ENCODE results near the gene ASB13. TPM values are rescaled to one million over a fixed set of nuclear protein-coding genes. Genes with fewer than 3 reads are reported as not detected.

Gene ASB13
- total and polyA plus RNA-seq, 9 donors = 8.0 to 14.0 (median 11.7) TPM

GRCh38 chr10:5634918-5635317 is 31.5 kb downstream of the ASB13 start:
- no peak for DNase-seq
- Histone ChIP-seq H3K36me3 (ENCODE audit: control insufficient read depth, insufficient read depth, low read length) (peaks cover 16% of the 10 kb centered on the region), H3K4me1 (ENCODE audit: control insufficient read depth, insufficient read depth, low read length) (peaks cover 15% of the 10 kb centered on the region), H3K27ac (ENCODE audit: low read length) (no peak overlapping the region), H3K27me3 (ENCODE audit: control insufficient read depth, insufficient read depth, low read length) (no peaks in the 10 kb centered on the region), H3K9me3 (replicated peaks; ENCODE audit: control insufficient read depth, low read depth, low read length) (no peaks in the 10 kb centered on the region), H3K4me3 (ENCODE audit: low read length) (no peak overlapping the region)
- WGBS (ENCODE audit: insufficient coverage) = 61% methylated on average over 4 of the region's 7 CpGs

GRCh38 chr10:5633166-5633749 is 33.1 kb downstream of the ASB13 start:
- no CpG with 5 or more reads among the region's 6 CpGs for WGBS (ENCODE audit: insufficient coverage)
- Histone ChIP-seq H3K9me3 (replicated peaks; ENCODE audit: control insufficient read depth, low read depth, low read length) (no peaks in the 10 kb centered on the region), H3K27ac (ENCODE audit: low read length) (no peak overlapping the region), H3K4me3 (ENCODE audit: low read length) (no peak overlapping the region), H3K4me1 (ENCODE audit: control insufficient read depth, insufficient read depth, low read length) (peaks cover 25% of the 10 kb centered on the region), H3K27me3 (ENCODE audit: control insufficient read depth, insufficient read depth, low read length) (no peaks in the 10 kb centered on the region), H3K36me3 (ENCODE audit: control insufficient read depth, insufficient read depth, low read length) (no peaks in the 10 kb centered on the region)
- no peak for DNase-seq

GRCh38 chr10:5632446-5632845 is 33.9 kb downstream of the ASB13 start:
- Histone ChIP-seq H3K36me3 (ENCODE audit: control insufficient read depth, insufficient read depth, low read length) (no peaks in the 10 kb centered on the region), H3K27ac (ENCODE audit: low read length) (no peak overlapping the region), H3K4me3 (ENCODE audit: low read length) (no peak overlapping the region), H3K27me3 (ENCODE audit: control insufficient read depth, insufficient read depth, low read length) (no peaks in the 10 kb centered on the region), H3K4me1 (ENCODE audit: control insufficient read depth, insufficient read depth, low read length) (peaks cover 31% of the 10 kb centered on the region), H3K9me3 (replicated peaks; ENCODE audit: control insufficient read depth, low read depth, low read length) (no peaks in the 10 kb centered on the region)
- DNase-seq = no peak
- WGBS (ENCODE audit: insufficient coverage) = 13% methylated on average over 1 of the region's 4 CpGs

- no peak for DNase-seq
- no peaks in the 10 kb centered on the region for H3K9me3 ChIP-seq (replicated peaks; ENCODE audit: control insufficient read depth, low read depth, low read length)
- WGBS (ENCODE audit: insufficient coverage) = 44% methylated on average over 4 of the region's 10 CpGs
These were observed 34.5 kb downstream of the ASB13 start for GRCh38 chr10:5631936-5632335.

GRCh38 chr10:5630112-5630436 is 36.3 kb downstream of the ASB13 start:
- Histone ChIP-seq H3K27ac (ENCODE audit: low read length) (no peak overlapping the region), H3K4me3 (ENCODE audit: low read length) (no peak overlapping the region), H3K27me3 (ENCODE audit: control insufficient read depth, insufficient read depth, low read length) (no peaks in the 10 kb centered on the region), H3K9me3 (replicated peaks; ENCODE audit: control insufficient read depth, low read depth, low read length) (no peaks in the 10 kb centered on the region), H3K36me3 (ENCODE audit: control insufficient read depth, insufficient read depth, low read length) (no peaks in the 10 kb centered on the region), H3K4me1 (ENCODE audit: control insufficient read depth, insufficient read depth, low read length) (peaks cover 45% of the 10 kb centered on the region)
- DNase-seq = no peak
- 98% methylated on average over 6 of the region's 8 CpGs for WGBS (ENCODE audit: insufficient coverage)

More at GRCh38 chr10:5631936-5632335, 34.5 kb downstream of the ASB13 start:
- no peak overlapping the region for H3K4me3 ChIP-seq (ENCODE audit: low read length)
- no peaks in the 10 kb centered on the region for H3K36me3 ChIP-seq (ENCODE audit: control insufficient read depth, insufficient read depth, low read length)
- no peak overlapping the region for H3K27ac ChIP-seq (ENCODE audit: low read length)
- peaks cover 33% of the 10 kb centered on the region for H3K4me1 ChIP-seq (ENCODE audit: control insufficient read depth, insufficient read depth, low read length)
- no peaks in the 10 kb centered on the region for H3K27me3 ChIP-seq (ENCODE audit: control insufficient read depth, insufficient read depth, low read length)

- no CpG with 5 or more reads among the region's 7 CpGs for WGBS (ENCODE audit: insufficient coverage)
- Histone ChIP-seq H3K4me1 (ENCODE audit: control insufficient read depth, insufficient read depth, low read length) (peaks cover 48% of the 10 kb centered on the region), H3K4me3 (ENCODE audit: low read length) (no peak overlapping the region), H3K27ac (ENCODE audit: low read length) (peak overlapping the region; percentile 62), H3K27me3 (ENCODE audit: control insufficient read depth, insufficient read depth, low read length) (no peaks in the 10 kb centered on the region), H3K36me3 (ENCODE audit: control insufficient read depth, insufficient read depth, low read length) (no peaks in the 10 kb centered on the region), H3K9me3 (replicated peaks; ENCODE audit: control insufficient read depth, low read depth, low read length) (no peaks in the 10 kb centered on the region)
- DNase-seq = peak; percentile 85
These were observed 36.9 kb downstream of the ASB13 start for GRCh38 chr10:5629303-5630111.

- Histone ChIP-seq H3K4me3 (ENCODE audit: low read length) (no peak overlapping the region), H3K27ac (ENCODE audit: low read length) (peak overlapping the region; percentile 62), H3K27me3 (ENCODE audit: control insufficient read depth, insufficient read depth, low read length) (no peaks in the 10 kb centered on the region), H3K9me3 (replicated peaks; ENCODE audit: control insufficient read depth, low read depth, low read length) (no peaks in the 10 kb centered on the region), H3K4me1 (ENCODE audit: control insufficient read depth, insufficient read depth, low read length) (peaks cover 49% of the 10 kb centered on the region), H3K36me3 (ENCODE audit: control insufficient read depth, insufficient read depth, low read length) (no peaks in the 10 kb centered on the region)
- 29% methylated on average over 11 of the region's 15 CpGs for WGBS (ENCODE audit: insufficient coverage)
- DNase-seq = peak; percentile 86
These were observed 37.7 kb downstream of the ASB13 start for GRCh38 chr10:5628451-5629302.

GRCh38 chr10:5627486-5628044 is 38.8 kb downstream of the ASB13 start:
- Histone ChIP-seq H3K4me3 (ENCODE audit: low read length) (no peak overlapping the region), H3K27me3 (ENCODE audit: control insufficient read depth, insufficient read depth, low read length) (no peaks in the 10 kb centered on the region), H3K36me3 (ENCODE audit: control insufficient read depth, insufficient read depth, low read length) (no peaks in the 10 kb centered on the region), H3K9me3 (replicated peaks; ENCODE audit: control insufficient read depth, low read depth, low read length) (no peaks in the 10 kb centered on the region), H3K27ac (ENCODE audit: low read length) (no peak overlapping the region), H3K4me1 (ENCODE audit: control insufficient read depth, insufficient read depth, low read length) (peaks cover 58% of the 10 kb centered on the region)
- 77% methylated on average over 4 of the region's 7 CpGs for WGBS (ENCODE audit: insufficient coverage)
- no peak for DNase-seq

GRCh38 chr10:5625992-5626777 is 40.2 kb downstream of the ASB13 start:
- Histone ChIP-seq H3K27me3 (ENCODE audit: control insufficient read depth, insufficient read depth, low read length) (no peaks in the 10 kb centered on the region), H3K4me1 (ENCODE audit: control insufficient read depth, insufficient read depth, low read length) (peaks cover 51% of the 10 kb centered on the region), H3K4me3 (ENCODE audit: low read length) (no peak overlapping the region), H3K9me3 (replicated peaks; ENCODE audit: control insufficient read depth, low read depth, low read length) (no peaks in the 10 kb centered on the region), H3K27ac (ENCODE audit: low read length) (peak overlapping the region; percentile 89), H3K36me3 (ENCODE audit: control insufficient read depth, insufficient read depth, low read length) (no peaks in the 10 kb centered on the region)
- 70% methylated on average over 9 of the region's 13 CpGs for WGBS (ENCODE audit: insufficient coverage)
- DNase-seq = peak; percentile 87
